H9 (cell line): ENCODE measurements around the gene PLEKHG3. TPM values are rescaled to one million over a fixed set of nuclear protein-coding genes. Genes with fewer than 3 reads are reported as not detected.

ENCODE experiments used
- DNase-seq: peaks from one replicate; pipeline ENCODE4 v3.0.0-alpha.2; 2017
- H2AFZ ChIP-seq: one replicate; pipeline ENCODE4 v1.6.1; 2013; ENCODE audit warnings: mild to moderate bottlenecking, low read length, control low read depth, moderate library complexity
- H2AK5ac ChIP-seq: 2 replicates; pipeline ENCODE4 v1.6.1; 2013; ENCODE audit warnings: low read length, control low read depth, mixed read lengths; ENCODE audit not compliant: insufficient read length
- H2BK120ac ChIP-seq: one replicate; pipeline ENCODE4 v1.6.1; 2013; ENCODE audit warnings: low read depth, mild to moderate bottlenecking, low read length, control low read depth, inconsistent platforms; ENCODE audit not compliant: poor library complexity, severe bottlenecking
- H2BK12ac ChIP-seq: 2 replicates; pipeline ENCODE4 v1.6.1; 2013; ENCODE audit warnings: low read length, control low read depth, mixed read lengths, low read depth; ENCODE audit not compliant: insufficient read length
- H2BK15ac ChIP-seq: 2 replicates; pipeline ENCODE4 v1.6.1; 2013; ENCODE audit warnings: low read depth, low read length, control low read depth
- H2BK20ac ChIP-seq: one replicate; pipeline ENCODE4 v1.6.1; 2013; ENCODE audit warnings: low read depth, mild to moderate bottlenecking, low read length, control low read depth, inconsistent platforms; ENCODE audit not compliant: poor library complexity, severe bottlenecking
- H2BK5ac ChIP-seq: 2 replicates; pipeline ENCODE4 v1.6.1; 2013; ENCODE audit warnings: low read length, control low read depth, mixed read lengths; ENCODE audit not compliant: insufficient read length
- H3K14ac ChIP-seq: 2 replicates; pipeline ENCODE4 v1.6.1; 2013; ENCODE audit warnings: low read length, control low read depth; ENCODE audit not compliant: insufficient read depth
- H3K18ac ChIP-seq: 2 replicates; pipeline ENCODE4 v1.6.1; 2013; ENCODE audit warnings: low read depth, mild to moderate bottlenecking, mixed read lengths, low read length, control low read depth; ENCODE audit not compliant: insufficient read length
- H3K23ac ChIP-seq: 2 replicates; pipeline ENCODE4 v1.6.1; 2013; ENCODE audit warnings: low read length, control low read depth, mixed read lengths, low read depth; ENCODE audit not compliant: insufficient read length
- H3K23me2 ChIP-seq: 2 replicates; pipeline ENCODE4 v1.6.1; 2013; ENCODE audit warnings: low read depth, mild to moderate bottlenecking, mixed read lengths, low read length, control low read depth; ENCODE audit not compliant: insufficient read length, poor library complexity, severe bottlenecking
- H3K27ac ChIP-seq: 2 replicates; pipeline ENCODE4 v1.5.1; 2013; ENCODE audit warnings: low read length, control low read depth, mixed read lengths, low read depth; ENCODE audit not compliant: insufficient read length
- H3K27me3 ChIP-seq: 2 replicates; pipeline ENCODE4 v1.6.1; 2013; ENCODE audit warnings: low read length, control low read depth, inconsistent platforms; ENCODE audit not compliant: insufficient read depth
- H3K4ac ChIP-seq: 2 replicates; pipeline ENCODE4 v1.6.1; 2013; ENCODE audit warnings: low read depth, mild to moderate bottlenecking, control low read depth, inconsistent platforms, low read length, moderate library complexity
- H3K4me1 ChIP-seq: 2 replicates; pipeline ENCODE4 v1.6.1; 2013; ENCODE audit warnings: low read length, control low read depth, inconsistent platforms; ENCODE audit not compliant: insufficient read depth
- H3K4me2 ChIP-seq: 2 replicates; pipeline ENCODE4 v1.6.1; 2013; ENCODE audit warnings: low read length, control low read depth, mixed read lengths; ENCODE audit not compliant: insufficient read length, insufficient read depth
- H3K56ac ChIP-seq: 2 replicates; pipeline ENCODE4 v1.6.1; 2013; ENCODE audit warnings: low read depth, mild to moderate bottlenecking, mixed read lengths, low read length, control low read depth; ENCODE audit not compliant: insufficient read length
- H3K79me1 ChIP-seq: 2 replicates; pipeline ENCODE4 v1.6.1; 2013; ENCODE audit warnings: low read depth, mild to moderate bottlenecking, moderate library complexity, low read length, control low read depth, inconsistent platforms; ENCODE audit not compliant: insufficient read depth, poor library complexity, severe bottlenecking
- H3K79me2 ChIP-seq: 2 replicates; pipeline ENCODE4 v1.6.1; 2013; ENCODE audit warnings: low read length, control low read depth, inconsistent platforms; ENCODE audit not compliant: insufficient read depth
- H3K9ac ChIP-seq: 2 replicates; pipeline ENCODE4 v1.6.1; 2013; ENCODE audit warnings: low read length, control low read depth, mixed read lengths; ENCODE audit not compliant: insufficient read length; ENCODE audit errors: extremely low read depth
- H3K9me3 ChIP-seq: one replicate; pipeline ENCODE4 v1.6.1; 2013; ENCODE audit warnings: low read depth, low read length, inconsistent platforms; ENCODE audit not compliant: control insufficient read depth
- H3T11ph ChIP-seq: one replicate; pipeline ENCODE4 v1.6.1; 2013; ENCODE audit warnings: mild to moderate bottlenecking, low read length, control low read depth, inconsistent platforms
- H4K20me1 ChIP-seq: one replicate; pipeline ENCODE4 v1.6.1; 2013; ENCODE audit not compliant: control insufficient read depth, insufficient read length, insufficient read depth
- H4K5ac ChIP-seq: 2 replicates; pipeline ENCODE4 v1.6.1; 2013; ENCODE audit warnings: low read depth, mild to moderate bottlenecking, mixed read lengths, low read length, control low read depth; ENCODE audit not compliant: insufficient read length
- H4K8ac ChIP-seq: replicated peaks from 2 replicates; pipeline ENCODE4 v1.6.1; 2013; ENCODE audit warnings: low read length, control low read depth, mixed read lengths, low read depth; ENCODE audit not compliant: insufficient read length
- H4K91ac ChIP-seq: 2 replicates; pipeline ENCODE4 v1.6.1; 2013; ENCODE audit warnings: low read depth, mild to moderate bottlenecking, moderate library complexity, mixed read lengths, low read length, control low read depth; ENCODE audit not compliant: insufficient read length
- H3K27ac Mint-ChIP-seq, 3 experiments: 2 replicates in 2 of 3; 3 replicates in 1 of 3; pipeline ENCODE4 v1.8.0; 2020 to 2021; ENCODE audit warnings: mixed read lengths in 3 of 3, mild to moderate bottlenecking in 1 of 3, moderate library complexity in 1 of 3
- H3K27me3 Mint-ChIP-seq: 2 replicates; pipeline ENCODE4 v1.8.0; 2021; ENCODE audit warnings: low read depth, mild to moderate bottlenecking, moderate library complexity, mixed read lengths
- H3K36me3 Mint-ChIP-seq, 3 experiments: 2 replicates in 2 of 3; 3 replicates in 1 of 3; pipeline ENCODE4 v1.8.0; 2020 to 2021; ENCODE audit warnings: low read depth in 3 of 3, mixed read lengths in 3 of 3; ENCODE audit not compliant: insufficient read depth in 1 of 3
- H3K4me1 Mint-ChIP-seq, 2 experiments: 2 replicates each; pipeline ENCODE4 v1.8.0; 2020; ENCODE audit warnings: mixed read lengths in 2 of 2
- H3K4me3 Mint-ChIP-seq, 2 experiments: 2 replicates in 1 of 2; 3 replicates in 1 of 2; pipeline ENCODE4 v1.8.0; 2020 to 2021; ENCODE audit warnings: mild to moderate bottlenecking in 2 of 2, mixed read lengths in 2 of 2, moderate library complexity in 1 of 2
- H3K9me3 Mint-ChIP-seq, 2 experiments: 2 replicates in 1 of 2; 3 replicates in 1 of 2; pipeline ENCODE4 v1.8.0; 2020; ENCODE audit warnings: mild to moderate bottlenecking in 2 of 2, mixed read lengths in 2 of 2, moderate library complexity in 1 of 2
- CTCF ChIP-seq: fragments of 200-600 bp; sonication (generic); conservative IDR thresholded peaks from 3 replicates; pipeline ENCODE4 v1.8.0; 2021; ENCODE audit warnings: antibody characterized with exemption, mild to moderate bottlenecking
- WGBS: extraction: QIAGEN DNeasy Blood & Tissue Kit; methylation state at CpG from one replicate; pipeline ENCODE4 v1.1.7; 2013; ENCODE audit warnings: missing lambda C conversion rate, low lambda C conversion rate, mixed read lengths; ENCODE audit not compliant: insufficient read length; ENCODE audit errors: extremely low coverage; 5-methylcytosine and 5-hydroxymethylcytosine counted together
- total RNA-seq: library from RNA; stranded (reverse); gene quantifications from 2 replicates; pipeline ENCODE4 v1.2.1, GENCODE V29; 2021

Gene PLEKHG3
- total RNA-seq, 1 experiment from 2014 or later = 48.5 TPM

DNA sequence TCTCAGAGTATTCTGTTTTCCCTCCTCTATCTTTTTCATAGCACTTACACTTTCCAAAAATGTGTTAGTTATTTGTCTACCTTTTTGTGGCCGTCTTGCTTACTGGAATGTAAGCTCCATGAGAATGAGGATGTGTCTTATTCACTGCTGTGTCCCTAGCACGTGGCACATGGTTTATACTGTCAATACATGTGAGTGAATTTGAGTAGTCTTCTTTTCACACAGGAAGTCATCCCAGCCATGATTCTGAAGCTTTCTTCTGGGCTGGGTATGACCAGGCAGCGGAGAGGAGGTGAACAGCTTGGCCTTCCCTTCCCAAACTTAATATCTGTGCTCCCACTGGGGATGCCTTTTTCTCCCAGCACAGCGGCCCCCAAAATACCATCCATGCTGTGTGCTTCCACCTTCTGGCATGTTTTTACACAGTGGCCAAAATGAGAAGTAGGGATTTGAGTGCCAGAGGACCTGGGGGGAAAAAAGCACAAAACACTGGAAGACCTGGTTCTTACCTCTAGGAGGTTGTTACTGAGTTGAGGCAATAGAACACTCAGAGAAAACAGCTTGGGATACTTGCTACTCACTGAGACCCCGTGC is 10.3 kb downstream of the PLEKHG3 start:
- Histone ChIP-seq H2AFZ (no peak overlapping the region), H3K4me2 (no peak overlapping the region), H3K18ac (no peak overlapping the region), H3K23ac (no peak overlapping the region), H2BK5ac (no peak overlapping the region), H3K27me3 (no peaks in the 10 kb centered on the region), H3T11ph (no peak overlapping the region), H3K79me1 (no peaks in the 10 kb centered on the region), H2BK15ac (no peak overlapping the region), H3K14ac (no peak overlapping the region), H3K23me2 (peaks cover 10% of the 10 kb centered on the region), H3K79me2 (peaks cover 34% of the 10 kb centered on the region; the same call in 1 of the 2 replicates), H2BK20ac (no peak overlapping the region), H4K20me1 (no peaks in the 10 kb centered on the region), H4K8ac (no peak overlapping the region), H2BK120ac (no peak overlapping the region), H3K4me1 (peaks cover 20% of the 10 kb centered on the region), H3K9me3 (no peaks in the 10 kb centered on the region), H3K9ac (no peak overlapping the region), H2AK5ac (no peak overlapping the region), H2BK12ac (no peak overlapping the region), H4K5ac (no peak overlapping the region), H3K4ac (no peak overlapping the region), H3K56ac (no peak overlapping the region), H3K27ac (no peak overlapping the region), H4K91ac (no peak overlapping the region)
- no peak for DNase-seq
- Mint-ChIP-seq H3K4me1 (peaks cover 54 to 64% of the 10 kb centered on the region in 2 experiments), H3K27ac (peak overlapping the region in 1 of 3 experiments; percentile 54; a peak in 1 of 7 replicates), H3K9me3 (peaks cover 26 to 28% of the 10 kb centered on the region in 2 experiments), H3K27me3 (peaks cover 15% of the 10 kb centered on the region), H3K36me3 (peaks cover 37 to 39% (median 38%) of the 10 kb centered on the region in 3 experiments), H3K4me3 (no peak overlapping the region; a peak in 1 of 5 replicates)
- no peak for TF ChIP-seq CTCF
- no CpG with 5 or more reads among the region's 5 CpGs for WGBS
